Ovary (tissue), 3 donors: ENCODE results near the gene EPX.

Experiments
- POLR2A ChIP-seq: fragments of 450-650 bp; IDR thresholded peaks from one replicate; pipeline ENCODE4 v1.6.1; 2017; ENCODE audit warnings: antibody characterized with exemption, mild to moderate bottlenecking, moderate library complexity
- TF ChIP-seq, protein P1 (sequence below), 3 donors: fragments of 450-650 bp in 2 of 3; fragments of 200-600 bp in 1 of 3; IDR thresholded peaks; one replicate each; pipeline versions ENCODE4 v1.5.1 to v1.8.0; 2016 to 2022; ENCODE audit warnings: antibody characterized with exemption in 3 of 3, mild to moderate bottlenecking in 1 of 3
- donor health status: DM: no; HTN: no; CAD: no.

GRCh38 chr17:58204796-58205195 is 12.3 kb downstream of the EPX start:
- TF ChIP-seq, protein P1, sequence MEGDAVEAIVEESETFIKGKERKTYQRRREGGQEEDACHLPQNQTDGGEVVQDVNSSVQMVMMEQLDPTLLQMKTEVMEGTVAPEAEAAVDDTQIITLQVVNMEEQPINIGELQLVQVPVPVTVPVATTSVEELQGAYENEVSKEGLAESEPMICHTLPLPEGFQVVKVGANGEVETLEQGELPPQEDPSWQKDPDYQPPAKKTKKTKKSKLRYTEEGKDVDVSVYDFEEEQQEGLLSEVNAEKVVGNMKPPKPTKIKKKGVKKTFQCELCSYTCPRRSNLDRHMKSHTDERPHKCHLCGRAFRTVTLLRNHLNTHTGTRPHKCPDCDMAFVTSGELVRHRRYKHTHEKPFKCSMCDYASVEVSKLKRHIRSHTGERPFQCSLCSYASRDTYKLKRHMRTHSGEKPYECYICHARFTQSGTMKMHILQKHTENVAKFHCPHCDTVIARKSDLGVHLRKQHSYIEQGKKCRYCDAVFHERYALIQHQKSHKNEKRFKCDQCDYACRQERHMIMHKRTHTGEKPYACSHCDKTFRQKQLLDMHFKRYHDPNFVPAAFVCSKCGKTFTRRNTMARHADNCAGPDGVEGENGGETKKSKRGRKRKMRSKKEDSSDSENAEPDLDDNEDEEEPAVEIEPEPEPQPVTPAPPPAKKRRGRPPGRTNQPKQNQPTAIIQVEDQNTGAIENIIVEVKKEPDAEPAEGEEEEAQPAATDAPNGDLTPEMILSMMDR (IDR thresholded peaks at IDR 0.05), result no peak
- no peak for TF ChIP-seq POLR2A
